Measurements from ENCODE around the gene HAUS5.

Gene HAUS5

DNA sequence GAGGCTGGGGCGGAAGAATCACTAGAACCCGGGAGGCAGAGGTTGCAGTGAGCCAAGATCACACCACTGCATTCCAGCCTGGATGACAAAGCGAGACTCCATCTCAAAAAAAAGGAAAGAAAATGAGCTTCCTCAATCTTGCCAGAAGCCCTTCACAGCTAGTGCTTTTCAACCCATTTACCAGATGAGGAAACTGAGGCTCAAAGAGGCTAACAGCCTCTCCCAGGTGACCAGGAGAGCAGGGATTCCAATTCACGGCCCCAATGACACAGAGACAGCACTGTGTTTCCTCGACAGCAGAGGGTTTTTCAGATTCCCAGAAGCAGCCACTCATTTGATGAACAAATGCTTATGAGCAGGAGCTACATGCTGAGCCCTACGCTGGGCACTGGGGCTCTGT is 57.0 kb downstream of the HAUS5 start:
- in situ Hi-C loops (cut with HindIII; ENCODE audit: low sequenced_read_pairs), result no loop called here

DNA sequence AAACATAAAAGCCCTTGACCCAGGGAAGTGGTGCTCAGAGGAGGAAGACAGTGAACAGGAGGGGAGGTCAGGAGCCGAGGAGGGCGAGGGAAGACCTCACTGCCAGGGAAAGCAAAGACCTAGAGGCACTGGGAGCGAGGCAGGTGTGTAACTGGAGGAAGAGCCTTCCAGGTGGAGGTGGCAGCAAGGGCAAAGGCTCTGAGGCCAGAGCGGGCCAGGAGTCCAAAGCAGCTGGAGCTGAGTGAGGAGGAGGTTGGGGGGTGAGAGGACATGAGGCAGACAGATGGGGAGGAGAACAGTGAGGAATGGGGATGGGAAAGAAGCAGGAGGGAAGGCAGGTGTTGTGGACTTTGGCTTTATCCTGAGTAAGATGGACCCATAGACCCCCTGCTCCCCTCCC is 57.4 kb downstream of the HAUS5 start:
- in situ Hi-C loops (cut with HindIII; ENCODE audit: low sequenced_read_pairs), result no loop called here

DNA sequence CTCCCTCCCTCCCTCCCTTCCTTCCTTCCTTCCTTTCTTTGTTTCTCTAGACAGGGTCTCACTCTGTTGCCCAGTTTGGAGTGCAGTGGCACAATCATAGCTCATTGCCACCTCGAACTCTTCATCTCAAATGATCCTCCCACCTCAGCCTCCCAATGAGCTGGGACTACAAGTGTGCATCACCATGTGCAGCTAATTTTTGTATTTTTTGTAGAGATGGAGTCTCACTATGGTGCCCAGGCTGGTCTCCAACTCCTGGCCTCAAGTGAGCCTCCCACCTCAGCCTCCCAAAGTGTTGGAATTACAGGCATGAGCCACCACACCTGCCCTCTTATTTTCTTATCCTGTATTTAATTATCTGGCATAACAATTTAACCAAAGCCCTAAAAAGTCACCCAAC is 58.2 kb downstream of the HAUS5 start:
- in situ Hi-C loops (cut with HindIII; ENCODE audit: low sequenced_read_pairs), result no loop called here

DNA sequence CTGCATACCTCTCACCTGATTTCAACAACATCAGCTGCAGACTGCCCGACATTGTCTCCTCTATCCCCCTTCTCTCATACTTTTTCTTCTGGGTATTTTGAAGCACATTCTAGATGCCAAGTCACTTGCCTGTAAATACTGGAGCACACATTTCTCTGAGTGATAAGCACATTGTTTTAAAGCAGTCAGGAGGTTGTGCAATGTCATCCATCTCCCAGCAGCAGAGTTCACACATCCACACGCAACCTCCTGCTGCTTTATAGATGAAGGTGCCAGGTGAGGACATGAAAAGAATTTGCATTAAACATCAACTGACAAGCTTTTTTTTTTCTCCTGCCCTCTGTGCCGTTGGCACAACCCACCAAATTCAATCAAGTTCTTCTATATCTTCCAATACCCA is 59.3 kb downstream of the HAUS5 start:
- in situ Hi-C loops (cut with HindIII; ENCODE audit: low sequenced_read_pairs), result no loop called here

DNA sequence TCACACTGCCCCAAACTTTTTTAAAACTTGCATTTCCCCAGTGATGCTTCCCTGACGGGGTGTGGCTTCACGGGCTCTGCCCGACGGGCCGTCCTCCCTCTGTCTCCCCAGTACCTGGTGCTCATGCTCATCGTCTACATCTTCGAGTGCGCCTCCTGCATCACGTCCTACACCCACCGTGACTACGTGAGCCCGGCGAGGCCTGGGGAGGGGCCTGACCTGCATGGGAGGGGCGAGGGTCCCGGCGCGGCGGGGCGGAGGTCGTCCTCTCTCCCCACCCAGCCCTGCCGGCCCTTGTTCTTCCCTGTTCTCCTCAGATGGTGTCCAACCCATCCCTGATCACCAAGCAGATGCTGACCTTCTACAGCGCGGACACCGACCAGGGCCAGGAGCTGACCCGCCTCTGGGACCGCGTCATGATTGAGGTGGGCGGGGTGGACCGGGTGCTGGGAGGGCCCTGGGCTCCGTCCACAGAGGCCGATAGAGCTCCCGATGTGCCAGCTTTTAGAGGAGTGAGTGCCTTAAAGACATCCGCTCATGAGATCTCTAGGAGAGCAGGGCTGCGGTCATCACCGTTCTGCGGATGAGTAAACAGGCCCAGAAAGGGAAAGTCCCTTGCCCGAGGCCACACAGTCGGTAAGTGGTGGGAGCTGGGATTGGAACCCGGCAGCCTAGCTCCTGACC is 60.7 kb downstream of the HAUS5 start:
- in situ Hi-C loops (cut with HindIII; ENCODE audit: low sequenced_read_pairs), result no loop called here
